ENCODE results near the gene FKBP1A.

DNA sequence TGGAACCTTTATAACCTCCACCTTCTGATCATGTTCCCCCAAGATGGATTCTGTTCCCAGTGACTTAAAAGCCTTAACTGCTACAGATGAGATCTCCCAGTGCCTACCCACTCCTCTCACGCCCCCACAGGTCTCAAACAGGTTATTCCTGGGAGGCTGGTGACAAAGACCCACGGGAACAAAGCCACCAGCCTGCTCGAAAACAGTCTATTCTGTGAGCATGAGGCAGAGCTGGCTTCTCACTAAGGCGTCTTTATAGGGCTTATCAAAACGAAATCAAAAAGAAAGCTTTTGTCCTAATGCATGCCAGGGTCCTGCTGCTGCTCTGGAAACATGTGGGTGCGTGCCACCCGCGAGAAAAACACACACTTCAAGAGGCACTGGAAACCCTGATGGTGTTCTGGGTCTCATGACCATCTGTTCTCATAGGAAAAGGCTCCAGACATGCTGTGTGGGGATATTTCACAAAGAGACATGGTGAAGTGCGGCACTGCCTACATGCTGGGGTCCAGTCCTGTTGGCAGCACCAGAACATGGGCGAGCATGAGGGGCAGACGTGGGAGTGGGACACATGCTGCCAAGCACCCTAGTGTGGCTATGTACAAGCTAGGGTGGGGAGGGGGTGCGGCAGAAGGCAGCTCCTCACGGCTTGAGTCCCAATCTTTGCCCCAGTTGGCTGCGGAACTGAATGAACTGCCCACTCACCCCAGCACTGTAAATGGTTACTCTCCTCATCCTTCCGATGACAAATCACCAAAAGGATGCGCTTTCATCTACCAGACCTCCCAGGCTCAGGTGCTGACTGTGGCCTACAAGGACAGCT, 2.1 kb downstream of the FKBP1A start:
- TF ChIP-seq, protein P1, sequence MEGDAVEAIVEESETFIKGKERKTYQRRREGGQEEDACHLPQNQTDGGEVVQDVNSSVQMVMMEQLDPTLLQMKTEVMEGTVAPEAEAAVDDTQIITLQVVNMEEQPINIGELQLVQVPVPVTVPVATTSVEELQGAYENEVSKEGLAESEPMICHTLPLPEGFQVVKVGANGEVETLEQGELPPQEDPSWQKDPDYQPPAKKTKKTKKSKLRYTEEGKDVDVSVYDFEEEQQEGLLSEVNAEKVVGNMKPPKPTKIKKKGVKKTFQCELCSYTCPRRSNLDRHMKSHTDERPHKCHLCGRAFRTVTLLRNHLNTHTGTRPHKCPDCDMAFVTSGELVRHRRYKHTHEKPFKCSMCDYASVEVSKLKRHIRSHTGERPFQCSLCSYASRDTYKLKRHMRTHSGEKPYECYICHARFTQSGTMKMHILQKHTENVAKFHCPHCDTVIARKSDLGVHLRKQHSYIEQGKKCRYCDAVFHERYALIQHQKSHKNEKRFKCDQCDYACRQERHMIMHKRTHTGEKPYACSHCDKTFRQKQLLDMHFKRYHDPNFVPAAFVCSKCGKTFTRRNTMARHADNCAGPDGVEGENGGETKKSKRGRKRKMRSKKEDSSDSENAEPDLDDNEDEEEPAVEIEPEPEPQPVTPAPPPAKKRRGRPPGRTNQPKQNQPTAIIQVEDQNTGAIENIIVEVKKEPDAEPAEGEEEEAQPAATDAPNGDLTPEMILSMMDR (conservative IDR thresholded peaks at IDR 0.05; ENCODE audit: low read depth, low read length), result no peak
- peak; percentile 37; the same call in 1 of the 2 replicates for TF ChIP-seq POLR2A (IDR thresholded peaks at IDR 0.05; ENCODE audit: low read depth, low read length)
- TF ChIP-seq RAD21 (IDR thresholded peaks at IDR 0.05; ENCODE audit: low read length), result no peak
- no peak for TF ChIP-seq FOS (IDR thresholded peaks at IDR 0.05; ENCODE audit: low read depth, low read length)
- no peak for TF ChIP-seq NFE2L2 (IDR thresholded peaks at IDR 0.05; ENCODE audit: low read depth, low read length)
- TF ChIP-seq, protein P2, sequence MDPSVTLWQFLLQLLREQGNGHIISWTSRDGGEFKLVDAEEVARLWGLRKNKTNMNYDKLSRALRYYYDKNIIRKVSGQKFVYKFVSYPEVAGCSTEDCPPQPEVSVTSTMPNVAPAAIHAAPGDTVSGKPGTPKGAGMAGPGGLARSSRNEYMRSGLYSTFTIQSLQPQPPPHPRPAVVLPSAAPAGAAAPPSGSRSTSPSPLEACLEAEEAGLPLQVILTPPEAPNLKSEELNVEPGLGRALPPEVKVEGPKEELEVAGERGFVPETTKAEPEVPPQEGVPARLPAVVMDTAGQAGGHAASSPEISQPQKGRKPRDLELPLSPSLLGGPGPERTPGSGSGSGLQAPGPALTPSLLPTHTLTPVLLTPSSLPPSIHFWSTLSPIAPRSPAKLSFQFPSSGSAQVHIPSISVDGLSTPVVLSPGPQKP (IDR thresholded peaks at IDR 0.05; ENCODE audit: borderline replicate concordance, low read depth, low read length), result no peak
- TF ChIP-seq CEBPB (IDR thresholded peaks at IDR 0.05; ENCODE audit: low read depth, low read length), result no peak
- no peak for TF ChIP-seq SMC3 (IDR thresholded peaks at IDR 0.05; ENCODE audit: low read depth, low read length)
- TF ChIP-seq BHLHE40 (IDR thresholded peaks at IDR 0.05; ENCODE audit: low read depth, low read length), result no peak
- TF ChIP-seq RCOR1 (IDR thresholded peaks at IDR 0.05; ENCODE audit: insufficient replicate concordance, low read length), result no peak
- TF ChIP-seq MAZ (IDR thresholded peaks at IDR 0.05; ENCODE audit: borderline replicate concordance, low read depth, low read length), result no peak
- TF ChIP-seq, protein P3, sequence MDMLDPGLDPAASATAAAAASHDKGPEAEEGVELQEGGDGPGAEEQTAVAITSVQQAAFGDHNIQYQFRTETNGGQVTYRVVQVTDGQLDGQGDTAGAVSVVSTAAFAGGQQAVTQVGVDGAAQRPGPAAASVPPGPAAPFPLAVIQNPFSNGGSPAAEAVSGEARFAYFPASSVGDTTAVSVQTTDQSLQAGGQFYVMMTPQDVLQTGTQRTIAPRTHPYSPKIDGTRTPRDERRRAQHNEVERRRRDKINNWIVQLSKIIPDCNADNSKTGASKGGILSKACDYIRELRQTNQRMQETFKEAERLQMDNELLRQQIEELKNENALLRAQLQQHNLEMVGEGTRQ (IDR thresholded peaks at IDR 0.05; ENCODE audit: low read depth, low read length), result no peak
- TF ChIP-seq RFX5 (IDR thresholded peaks at IDR 0.05; ENCODE audit: low read depth, low read length), result no peak
